ENCODE measurements around the gene HSPG2.
"Not testable (repeated sequence)": the region's sequence is repeated elsewhere in the genome, so short reads cannot be mapped to it uniquely, and the experiment has no call there.

Gene HSPG2

DNA sequence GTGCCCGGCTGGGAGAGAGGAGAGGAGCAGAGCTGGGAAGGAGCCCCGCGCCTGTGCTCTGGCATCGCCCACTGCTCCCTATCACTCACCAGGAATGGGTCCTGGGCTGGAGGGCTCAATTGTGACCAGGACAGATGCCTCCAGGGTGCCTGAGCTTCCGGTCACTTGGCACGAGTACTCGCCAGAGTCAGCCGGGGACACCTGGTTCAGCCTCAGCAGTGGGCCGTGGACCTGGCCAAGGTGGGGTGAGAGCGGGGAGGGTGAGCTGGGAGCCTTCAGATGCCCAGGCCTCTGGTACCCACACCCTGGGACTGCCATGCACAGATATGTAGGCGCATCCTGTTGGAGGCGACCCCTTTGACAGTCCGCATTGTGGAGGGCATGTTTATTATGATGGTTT, 93.9 kb downstream of the HSPG2 start:
- no peak for DNase-seq (ENCODE audit: low read depth)

DNA sequence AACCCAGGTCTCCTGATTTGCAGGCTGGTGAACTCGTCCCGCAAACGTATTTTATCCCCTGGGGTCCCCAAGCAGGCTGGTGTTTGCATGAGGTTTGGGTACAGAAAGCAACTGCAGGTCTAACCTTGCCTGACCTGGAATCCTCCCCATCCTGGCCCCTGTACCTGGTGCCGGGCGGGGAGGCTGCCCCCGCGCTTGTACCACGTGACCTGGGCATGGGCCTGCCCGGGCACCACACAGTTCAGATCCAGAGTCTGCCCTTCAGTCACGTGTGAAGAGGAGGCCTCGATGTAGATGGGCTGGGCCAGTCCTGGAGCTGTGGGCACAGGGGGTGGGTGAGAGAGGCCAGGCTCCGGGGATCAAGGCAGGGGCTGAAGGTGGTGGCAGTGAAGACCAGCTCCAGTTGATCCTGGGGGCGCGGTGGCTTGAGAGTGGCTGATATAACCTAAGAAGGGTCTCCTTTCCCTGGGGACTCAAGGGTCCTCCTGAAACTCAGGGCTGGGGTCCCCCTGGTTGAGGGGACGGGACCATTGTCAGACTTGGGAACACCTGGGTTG, 94.4 kb downstream of the HSPG2 start:
- no peak for DNase-seq (ENCODE audit: low read depth)

DNA sequence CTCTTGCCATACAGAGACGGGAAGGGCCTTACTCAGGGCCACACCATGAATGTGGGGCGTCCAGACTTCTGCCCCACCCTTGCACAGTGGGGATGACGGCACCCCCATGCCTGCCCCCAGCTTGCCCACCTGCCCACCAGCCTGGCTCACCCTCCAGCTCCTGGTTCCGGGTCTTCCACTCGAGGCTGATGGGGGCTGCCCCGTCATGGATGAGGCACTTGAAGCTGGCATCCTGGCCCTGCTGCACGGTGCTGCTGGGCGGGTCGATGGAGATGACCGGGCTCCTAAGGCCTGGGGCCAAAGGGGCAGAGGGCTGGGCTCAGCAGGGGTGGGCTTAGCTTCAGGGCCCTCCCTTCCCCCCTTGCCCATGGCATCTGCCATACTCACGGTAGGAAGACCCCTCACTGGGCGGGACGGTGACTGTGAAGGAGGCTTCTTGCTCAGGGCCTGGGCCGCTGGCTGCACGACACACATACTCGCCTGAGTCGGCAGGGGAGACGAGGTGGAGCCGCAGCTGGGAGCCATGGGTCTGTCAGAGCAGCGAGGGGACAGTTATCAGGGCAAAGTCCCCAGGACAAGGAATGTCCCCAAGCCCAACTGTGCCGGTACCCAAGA, 95.2 kb downstream of the HSPG2 start:
- no peak for DNase-seq (ENCODE audit: low read depth)

DNA sequence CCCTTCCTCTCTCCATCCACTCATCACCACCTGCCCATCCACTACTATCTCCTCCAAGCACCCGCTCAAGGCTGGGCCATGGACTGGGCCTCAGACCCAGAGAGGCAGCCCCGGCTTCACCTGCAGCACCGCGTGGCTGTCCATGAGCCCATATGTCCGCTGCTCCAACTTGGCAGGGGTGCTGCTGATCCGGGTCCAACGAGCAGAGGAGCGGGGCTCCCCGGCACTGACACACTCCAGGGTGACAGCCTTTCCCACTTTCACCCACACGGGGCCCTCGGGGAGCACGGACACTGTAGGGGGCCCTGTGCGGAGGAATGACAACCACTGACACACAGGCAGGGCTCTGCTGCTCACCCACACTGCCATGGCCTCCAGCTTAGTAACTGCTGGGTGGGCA, 96.1 kb downstream of the HSPG2 start:
- no peak for DNase-seq (ENCODE audit: low read depth)

DNA sequence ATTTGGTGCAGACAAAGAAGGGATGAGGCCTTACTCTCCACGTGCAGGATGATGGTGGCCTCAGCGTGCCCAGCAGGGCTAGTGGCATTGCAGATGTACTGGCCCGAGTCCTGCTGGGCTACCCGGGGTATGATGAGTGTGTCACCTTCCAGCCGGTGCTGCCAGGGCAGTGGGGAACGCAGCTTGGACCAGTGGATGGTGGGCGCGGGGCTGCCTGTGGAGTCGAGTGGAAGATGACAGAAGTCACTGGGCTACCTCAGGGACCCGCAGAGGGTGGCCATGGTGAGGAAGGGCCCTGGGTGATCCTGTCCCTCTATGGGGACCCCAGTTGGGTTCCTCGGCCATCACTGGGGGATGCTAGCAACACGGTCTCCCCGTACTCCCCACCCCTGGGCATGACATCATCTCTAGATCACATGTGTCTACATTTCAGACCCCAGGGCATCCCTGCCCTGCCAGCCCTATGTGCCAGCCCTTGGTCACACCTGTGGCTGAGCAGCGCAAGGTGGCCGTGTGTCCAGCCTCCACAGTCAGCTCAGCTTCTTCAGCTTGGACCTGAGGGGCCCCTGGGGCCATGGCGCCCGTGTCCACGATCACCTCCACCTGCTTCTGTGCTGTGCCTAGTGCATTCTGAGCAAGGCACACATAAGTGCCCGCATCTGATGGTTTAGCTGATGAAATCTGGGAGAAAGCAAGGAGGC, 97.6 kb downstream of the HSPG2 start:
- DNase-seq (ENCODE audit: low read depth) = no peak

DNA sequence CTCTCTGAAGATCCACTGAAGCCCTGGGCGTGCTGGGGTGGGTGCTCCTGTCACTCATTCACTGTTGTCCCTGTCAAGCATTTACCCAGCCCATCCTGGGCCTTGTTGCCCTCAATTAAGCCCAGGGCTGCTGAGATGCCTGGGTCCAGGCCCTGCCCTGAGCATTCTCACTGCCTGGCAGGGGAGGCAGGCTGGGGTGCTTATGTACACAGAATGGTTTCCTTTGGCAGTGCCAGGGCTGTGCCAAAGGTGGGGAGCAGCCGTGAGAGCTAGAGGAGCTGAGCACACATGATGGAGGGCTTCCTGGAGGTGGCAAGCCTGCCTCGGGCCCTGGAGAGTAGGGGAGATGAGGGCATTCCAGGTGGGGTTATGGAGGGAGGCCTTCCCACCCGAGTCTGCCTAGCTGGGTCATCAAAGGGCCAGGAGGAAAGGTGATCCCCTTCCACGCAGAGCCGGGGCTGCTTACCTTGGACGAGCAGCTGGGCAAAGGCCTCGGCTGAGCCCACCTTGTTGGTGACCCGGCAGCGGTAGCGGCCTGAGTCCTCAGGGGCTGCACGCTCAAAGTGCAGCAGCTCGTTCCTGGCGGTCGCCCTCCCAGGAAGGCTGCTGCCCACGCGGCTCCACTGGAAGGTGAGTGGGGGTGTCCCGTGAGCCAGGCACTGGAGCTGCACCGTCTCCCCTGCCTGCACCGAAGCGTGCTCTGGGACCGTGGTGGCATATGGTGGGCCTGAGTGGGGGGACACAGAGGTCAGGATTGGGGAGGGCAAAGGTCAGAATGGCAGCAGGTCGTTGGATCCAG, 98.6 kb downstream of the HSPG2 start:
- DNase-seq (ENCODE audit: low read depth) = no peak

- DNase-seq (ENCODE audit: low read depth) = no peak
These were observed 99.6 kb downstream of the HSPG2 start for GRCh38 chr1:21837476-21837875.

DNA sequence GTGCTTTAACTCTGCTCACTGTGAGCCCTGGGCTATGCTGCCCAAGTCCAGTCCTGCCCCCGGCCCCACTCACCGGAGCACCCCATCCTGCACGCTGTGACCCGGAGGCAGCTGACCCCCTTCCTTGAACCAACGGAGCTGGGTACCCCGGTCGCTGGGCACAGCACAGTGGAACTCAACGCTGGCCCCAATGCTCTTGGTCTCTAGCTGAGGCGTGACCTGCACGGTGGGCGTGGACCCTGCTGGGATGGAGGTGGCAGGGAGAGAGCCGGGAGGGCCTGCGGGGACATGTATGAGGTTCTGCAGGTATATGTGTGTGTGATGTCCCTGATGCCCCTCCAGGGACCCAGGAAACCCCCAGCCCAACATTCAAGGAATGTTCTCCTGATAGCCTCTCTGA, 100.4 kb downstream of the HSPG2 start:
- DNase-seq (ENCODE audit: low read depth) = no peak

DNA sequence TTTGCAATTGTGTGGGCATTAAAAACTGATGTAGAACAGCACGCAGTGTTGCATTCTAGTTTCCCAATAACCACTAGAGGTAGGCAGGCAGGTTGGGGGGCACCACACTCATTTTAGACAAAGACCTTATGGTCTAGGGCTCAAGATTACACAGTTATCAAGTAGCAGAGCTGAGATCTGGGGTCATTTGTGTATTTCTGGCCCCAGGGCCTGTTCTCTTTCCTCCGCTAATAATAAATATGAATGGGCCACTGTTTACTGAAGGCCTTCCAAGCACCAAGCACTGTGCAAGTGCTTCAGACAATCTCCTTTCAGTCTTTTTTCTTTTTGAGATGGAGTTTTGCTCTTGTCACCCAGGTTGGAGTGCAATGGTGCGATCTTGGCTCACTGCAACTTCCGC, 101.1 kb downstream of the HSPG2 start:
- no peak for DNase-seq (ENCODE audit: low read depth)

DNA sequence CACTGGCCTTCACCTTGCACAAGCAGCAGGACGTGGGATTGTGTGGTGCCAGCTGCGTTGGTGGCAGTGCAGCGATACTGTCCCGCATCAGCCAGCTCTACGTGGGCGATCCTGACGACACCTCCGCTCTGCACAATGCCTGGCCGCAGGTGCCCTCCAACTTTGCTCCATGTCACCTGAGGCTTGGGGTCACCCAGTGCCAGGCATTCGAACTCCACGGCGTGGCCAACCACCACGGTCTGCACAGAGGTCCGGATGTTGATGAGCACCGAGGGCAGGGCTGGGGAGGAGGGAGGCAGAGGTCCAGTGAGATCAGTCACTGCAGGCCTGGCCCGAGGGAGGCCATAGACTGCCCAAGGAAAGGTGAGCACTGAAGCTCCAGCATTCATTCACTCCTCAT, 102.4 kb downstream of the HSPG2 start:
- DNase-seq (ENCODE audit: low read depth) = no peak

DNA sequence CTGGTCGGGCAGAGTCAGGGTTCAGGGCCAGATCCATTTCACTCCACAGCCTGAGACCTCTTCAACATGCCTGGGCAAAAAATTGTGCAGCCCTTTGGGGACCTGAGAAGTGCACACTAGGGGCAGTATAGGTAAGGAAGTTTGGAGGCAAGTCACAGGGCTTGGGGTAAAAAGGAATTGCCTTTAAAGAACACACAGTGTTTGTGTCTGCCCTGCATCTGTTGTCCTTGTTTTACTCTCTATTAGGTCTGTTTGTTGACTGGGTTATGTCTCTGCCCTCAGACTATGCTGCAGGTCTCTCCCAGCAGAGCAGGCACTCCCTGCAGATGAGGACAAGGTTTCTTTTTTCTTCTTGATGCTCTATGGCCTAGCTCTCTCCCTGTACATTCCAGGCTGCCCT, 103.0 kb downstream of the HSPG2 start:
- DNase-seq (ENCODE audit: low read depth) = no peak

DNA sequence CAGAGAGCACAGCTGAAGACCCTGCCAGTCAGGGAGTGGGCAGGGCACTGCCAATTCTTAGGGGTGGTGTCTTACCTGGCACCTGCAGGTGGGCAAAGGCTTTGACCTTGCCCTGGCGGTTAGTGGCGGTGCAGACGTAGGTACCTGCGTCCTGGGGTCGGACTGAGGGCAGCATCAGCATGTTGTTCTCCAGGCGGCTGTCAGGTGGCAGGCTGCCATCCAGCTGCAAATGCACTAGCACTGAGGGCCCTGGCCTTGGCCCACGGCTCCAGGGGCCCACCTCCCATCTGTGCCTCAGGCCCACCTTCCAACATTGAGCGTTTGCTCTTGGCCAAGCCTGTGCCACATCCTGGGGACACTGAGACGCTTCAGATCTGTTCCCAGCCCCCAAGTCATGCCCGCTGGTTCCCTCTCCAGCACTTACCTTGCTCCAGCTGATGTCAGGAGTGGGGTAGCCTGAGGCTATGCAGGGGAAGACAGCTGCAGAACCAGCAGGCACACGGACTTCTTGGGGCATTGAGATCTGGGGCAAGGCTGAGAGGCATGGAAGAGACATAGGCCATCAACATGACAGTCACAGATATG, 103.6 kb downstream of the HSPG2 start:
- no peak for DNase-seq (ENCODE audit: low read depth)

- no peak for DNase-seq (ENCODE audit: low read depth)
These were observed 105.6 kb downstream of the HSPG2 start for GRCh38 chr1:21831454-21831970.

DNA sequence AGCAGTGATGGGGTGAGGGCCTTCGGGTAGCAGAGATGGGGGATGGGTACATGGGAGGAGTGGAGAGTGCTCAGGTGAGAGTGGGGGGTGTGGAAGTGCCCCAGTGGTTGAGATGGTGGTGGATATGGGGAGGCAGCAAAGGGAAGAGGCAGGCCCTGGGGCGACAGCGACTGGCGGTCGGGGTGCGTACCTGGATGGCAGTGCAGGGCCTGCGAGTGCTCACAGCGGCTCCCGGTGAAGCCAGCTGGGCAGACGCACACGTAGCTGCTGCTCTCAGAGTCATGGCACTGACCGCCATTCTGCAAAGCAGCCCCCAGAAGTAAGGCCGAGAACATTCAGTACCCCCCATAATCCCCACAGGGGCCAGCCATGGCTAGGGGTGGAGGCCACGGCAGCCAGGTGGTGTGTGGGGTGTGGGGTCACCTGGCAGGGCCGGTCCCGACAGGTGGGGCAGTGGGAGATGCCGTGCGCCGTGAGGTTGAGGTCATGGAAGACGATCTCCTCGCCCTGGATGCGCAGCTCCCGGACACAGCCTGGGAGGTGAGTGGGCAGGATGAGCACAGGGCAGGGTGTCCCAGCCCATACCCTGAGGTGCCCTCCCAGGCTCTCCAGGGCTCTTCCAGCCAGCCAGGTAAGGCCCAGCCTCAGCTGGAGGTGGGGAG, 106.2 kb downstream of the HSPG2 start:
- no peak for DNase-seq (ENCODE audit: low read depth)

GRCh38 chr1:21829294-21829693, 107.8 kb downstream of the HSPG2 start:
- no peak for DNase-seq (ENCODE audit: low read depth)

DNA sequence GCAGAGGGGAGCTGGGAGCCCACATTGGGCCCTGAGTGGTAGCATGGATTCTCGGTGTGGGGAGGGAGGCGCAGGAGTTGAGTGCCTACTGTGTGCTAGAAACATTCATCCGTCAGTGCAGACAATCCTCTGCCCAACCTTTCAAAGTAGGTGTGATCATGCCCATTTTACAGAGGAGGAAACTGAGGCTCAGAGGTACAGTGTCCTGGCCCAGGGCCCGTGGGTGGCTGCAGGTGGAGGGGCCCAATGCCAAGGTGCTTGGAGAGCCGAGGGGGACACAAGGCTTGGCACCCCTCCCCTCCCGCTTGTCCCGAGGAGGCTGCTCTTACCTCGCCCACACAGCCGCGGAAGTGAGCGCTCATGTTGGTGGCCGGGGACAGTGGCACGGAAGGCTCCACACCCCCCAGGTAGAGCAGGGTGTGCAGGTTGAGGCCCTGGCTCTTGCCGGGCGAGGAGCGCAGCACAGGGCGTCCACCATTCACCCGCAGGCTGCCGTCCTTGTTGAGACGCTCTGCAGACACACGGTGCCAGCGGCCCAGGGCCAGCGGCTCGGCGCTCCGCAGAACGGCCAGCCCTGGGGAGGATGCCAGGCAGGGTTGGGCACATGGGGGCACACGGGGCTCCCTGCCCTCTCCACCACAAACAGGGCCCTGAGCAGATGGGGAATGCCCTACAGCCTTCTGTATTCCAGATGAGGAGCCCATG, 108.5 kb downstream of the HSPG2 start:
- DNase-seq (ENCODE audit: low read depth) = no peak

- no peak for DNase-seq (ENCODE audit: low read depth)
These were observed 109.0 kb downstream of the HSPG2 start for GRCh38 chr1:21828075-21828474.

- DNase-seq (ENCODE audit: low read depth) = no peak
These were observed 109.9 kb downstream of the HSPG2 start for GRCh38 chr1:21827141-21827679.

- not testable (repeated sequence) for DNase-seq (ENCODE audit: low read depth)
These were observed 110.4 kb downstream of the HSPG2 start for GRCh38 chr1:21826694-21827093.

GRCh38 chr1:21825393-21825792, 111.7 kb downstream of the HSPG2 start:
- no peak for DNase-seq (ENCODE audit: low read depth)

DNA sequence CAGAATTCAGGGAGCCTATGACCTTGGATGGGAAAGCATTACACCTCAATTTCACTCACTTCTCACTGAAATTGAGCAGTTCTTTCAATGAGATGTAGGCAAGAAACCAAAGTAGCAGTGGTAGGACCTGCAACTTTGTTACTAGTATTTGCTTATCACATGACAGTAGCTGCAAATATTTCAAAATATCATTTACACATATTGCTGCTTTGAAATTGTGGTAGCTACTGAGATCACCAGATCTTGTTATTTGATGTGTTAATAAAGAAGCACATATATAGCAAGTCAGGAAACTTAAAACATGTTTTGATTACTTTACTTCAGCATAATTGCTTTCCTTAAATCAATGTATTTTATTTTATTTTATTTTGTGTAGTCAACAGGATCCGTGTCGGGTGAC, 112.2 kb downstream of the HSPG2 start:
- DNase-seq (ENCODE audit: low read depth) = no peak
